Osteocyte (in vitro differentiated cells): ENCODE results near the gene TAF5. TPM values are rescaled to one million over a fixed set of nuclear protein-coding genes. Genes with fewer than 3 reads are reported as not detected.

Experiments
- DNase-seq: peaks from one replicate; pipeline ENCODE4 v3.0.0; 2021; ENCODE audit warnings: mixed read lengths; ENCODE audit not compliant: unreplicated experiment; ENCODE audit errors: extremely low spot score
- H3K27ac Mint-ChIP-seq: one replicate; pipeline ENCODE4 v1.8.0; 2021; ENCODE audit warnings: mild to moderate bottlenecking, mixed read lengths; ENCODE audit not compliant: unreplicated experiment
- H3K27me3 Mint-ChIP-seq: one replicate; pipeline ENCODE4 v1.8.0; 2021; ENCODE audit warnings: mixed read lengths; ENCODE audit not compliant: unreplicated experiment
- H3K36me3 Mint-ChIP-seq: one replicate; pipeline ENCODE4 v1.8.0; 2021; ENCODE audit warnings: mixed read lengths; ENCODE audit not compliant: unreplicated experiment
- H3K4me1 Mint-ChIP-seq: one replicate; pipeline ENCODE4 v1.8.0; 2021; ENCODE audit warnings: mixed read lengths; ENCODE audit not compliant: unreplicated experiment
- H3K4me3 Mint-ChIP-seq: one replicate; pipeline ENCODE4 v1.8.0; 2021; ENCODE audit warnings: mild to moderate bottlenecking, moderate library complexity, mixed read lengths; ENCODE audit not compliant: unreplicated experiment
- H3K9me3 Mint-ChIP-seq: one replicate; pipeline ENCODE4 v1.8.0; 2021; ENCODE audit warnings: mixed read lengths; ENCODE audit not compliant: unreplicated experiment
- long read RNA-seq: library from polyadenylated mRNA; unstranded; transcript quantifications from one replicate; pipeline ENCODE4 v2.0.0, GENCODE V29; 2021
- total RNA-seq: library from RNA; stranded (reverse); gene quantifications from 2 replicates; pipeline ENCODE4 v1.2.1, GENCODE V29; 2021
- TF ChIP-seq, protein P1 (sequence below): fragments of 200-600 bp; sonication (generic); IDR thresholded peaks from 2 replicates; pipeline ENCODE4 v1.5.0; 2021; ENCODE audit warnings: antibody characterized with exemption, mild to moderate bottlenecking, moderate library complexity

The TAF5 gene
- total RNA-seq, result 4.2 and 4.5 TPM in 2 replicates
- long read RNA-seq, partial matches to known transcripts, result 1 of 1 reads
- long read RNA-seq, other reads (novel, unspliced or antisense), result 0 of 1 reads

DNA sequence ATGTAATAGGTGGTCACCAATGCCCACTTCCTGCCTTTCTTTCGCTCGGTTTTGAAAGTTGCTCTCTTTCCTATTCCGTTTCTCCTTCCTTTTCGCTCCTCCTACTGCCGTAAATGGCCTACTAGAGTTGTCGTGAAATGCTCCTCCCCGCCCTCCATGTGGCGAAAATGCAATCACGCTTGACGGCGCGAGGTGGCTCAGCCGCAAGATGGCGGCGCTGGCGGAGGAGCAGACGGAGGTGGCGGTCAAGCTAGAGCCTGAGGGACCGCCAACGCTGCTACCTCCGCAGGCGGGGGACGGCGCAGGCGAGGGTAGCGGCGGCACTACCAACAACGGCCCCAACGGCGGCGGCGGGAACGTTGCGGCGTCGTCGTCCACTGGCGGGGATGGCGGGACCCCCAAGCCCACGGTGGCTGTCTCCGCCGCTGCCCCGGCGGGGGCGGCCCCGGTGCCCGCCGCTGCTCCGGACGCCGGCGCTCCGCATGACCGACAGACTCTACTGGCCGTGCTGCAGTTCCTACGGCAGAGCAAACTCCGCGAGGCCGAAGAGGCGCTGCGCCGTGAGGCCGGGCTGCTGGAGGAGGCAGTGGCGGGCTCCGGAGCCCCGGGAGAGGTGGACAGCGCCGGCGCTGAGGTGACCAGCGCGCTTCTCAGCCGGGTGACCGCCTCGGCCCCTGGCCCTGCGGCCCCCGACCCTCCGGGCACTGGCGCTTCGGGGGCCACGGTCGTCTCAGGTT lies at the start of gene TAF5:
TSS of gene TAF5 (plus strand) at position 195 of the 737 bp plus-strand sequence. CDS start at position 209, 14 bp downstream.
- Mint-ChIP-seq H3K36me3 (no peaks in the 10 kb centered on the region), H3K27me3 (peaks cover 3% of the 10 kb centered on the region), H3K27ac (peak within 1 kb of the TSS; percentile 92), H3K4me3 (peak within 1 kb of the TSS; percentile 85), H3K4me1 (peaks cover 12% of the 10 kb centered on the region), H3K9me3 (no peaks in the 10 kb centered on the region)
- DNase-seq, result peak; percentile 96
- TF ChIP-seq, protein P1, sequence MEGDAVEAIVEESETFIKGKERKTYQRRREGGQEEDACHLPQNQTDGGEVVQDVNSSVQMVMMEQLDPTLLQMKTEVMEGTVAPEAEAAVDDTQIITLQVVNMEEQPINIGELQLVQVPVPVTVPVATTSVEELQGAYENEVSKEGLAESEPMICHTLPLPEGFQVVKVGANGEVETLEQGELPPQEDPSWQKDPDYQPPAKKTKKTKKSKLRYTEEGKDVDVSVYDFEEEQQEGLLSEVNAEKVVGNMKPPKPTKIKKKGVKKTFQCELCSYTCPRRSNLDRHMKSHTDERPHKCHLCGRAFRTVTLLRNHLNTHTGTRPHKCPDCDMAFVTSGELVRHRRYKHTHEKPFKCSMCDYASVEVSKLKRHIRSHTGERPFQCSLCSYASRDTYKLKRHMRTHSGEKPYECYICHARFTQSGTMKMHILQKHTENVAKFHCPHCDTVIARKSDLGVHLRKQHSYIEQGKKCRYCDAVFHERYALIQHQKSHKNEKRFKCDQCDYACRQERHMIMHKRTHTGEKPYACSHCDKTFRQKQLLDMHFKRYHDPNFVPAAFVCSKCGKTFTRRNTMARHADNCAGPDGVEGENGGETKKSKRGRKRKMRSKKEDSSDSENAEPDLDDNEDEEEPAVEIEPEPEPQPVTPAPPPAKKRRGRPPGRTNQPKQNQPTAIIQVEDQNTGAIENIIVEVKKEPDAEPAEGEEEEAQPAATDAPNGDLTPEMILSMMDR, result no peak

DNA sequence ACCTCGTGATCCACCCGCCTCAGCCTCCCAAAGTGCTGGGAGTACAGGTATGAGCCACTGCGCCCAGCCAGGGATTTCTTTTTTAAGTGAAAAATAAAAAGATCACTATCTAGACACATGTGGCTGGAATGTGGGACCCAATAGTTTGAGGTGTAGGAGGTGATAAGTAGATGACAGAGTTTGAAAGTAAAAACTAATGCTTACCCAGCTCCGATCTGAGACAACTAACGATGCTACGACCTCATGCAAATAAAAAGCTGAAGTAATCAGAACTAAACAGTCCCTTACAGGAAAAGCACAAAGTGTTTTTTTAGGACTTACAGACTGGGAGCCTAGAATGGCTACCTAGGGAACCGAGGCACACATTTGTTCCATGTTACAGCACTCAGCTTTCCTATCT lies 39.9 kb upstream of the TAF5 start:
- TF ChIP-seq, protein P1, result no peak
- no peaks in the 10 kb centered on the region for H3K27me3 Mint-ChIP-seq
- no peak overlapping the region for H3K4me3 Mint-ChIP-seq
- no peaks in the 10 kb centered on the region for H3K4me1 Mint-ChIP-seq
- no peaks in the 10 kb centered on the region for H3K9me3 Mint-ChIP-seq
- no peak overlapping the region for H3K27ac Mint-ChIP-seq
- H3K36me3 Mint-ChIP-seq, result peaks cover 21% of the 10 kb centered on the region
- peak; percentile 25 for DNase-seq

DNA sequence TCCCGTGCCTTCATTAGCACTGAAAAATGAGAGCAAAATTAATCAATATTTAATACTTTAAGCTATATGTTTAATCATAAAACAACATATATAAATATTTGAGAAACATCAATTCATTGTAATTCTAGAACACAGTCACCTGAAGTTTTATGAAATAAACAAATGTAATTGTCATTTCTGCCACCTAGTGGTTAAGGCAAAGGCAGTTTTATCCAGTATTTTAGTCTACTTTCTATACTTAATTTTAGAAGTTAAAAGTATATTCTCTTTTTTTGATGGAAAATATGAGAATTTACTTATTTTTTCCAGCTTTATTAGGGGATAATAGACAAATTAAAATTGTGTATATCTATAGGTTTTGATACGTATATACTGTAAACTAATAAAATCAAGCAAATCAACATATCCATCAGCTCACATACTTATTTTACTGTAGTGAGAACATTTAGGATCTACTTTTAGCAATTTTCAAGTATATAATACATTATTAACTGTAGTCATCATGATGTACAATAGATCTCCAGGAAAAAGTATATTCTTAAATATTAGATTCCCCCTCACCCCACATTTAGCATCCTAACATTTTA lies 33.7 kb upstream of the TAF5 start:
- H3K4me1 Mint-ChIP-seq, result no peaks in the 10 kb centered on the region
- peaks cover 8% of the 10 kb centered on the region for H3K36me3 Mint-ChIP-seq
- H3K27me3 Mint-ChIP-seq, result no peaks in the 10 kb centered on the region
- H3K4me3 Mint-ChIP-seq, result no peak overlapping the region
- H3K9me3 Mint-ChIP-seq, result no peaks in the 10 kb centered on the region
- no peak for DNase-seq
- TF ChIP-seq, protein P1, result peak; percentile 71
- H3K27ac Mint-ChIP-seq, result no peak overlapping the region

DNA sequence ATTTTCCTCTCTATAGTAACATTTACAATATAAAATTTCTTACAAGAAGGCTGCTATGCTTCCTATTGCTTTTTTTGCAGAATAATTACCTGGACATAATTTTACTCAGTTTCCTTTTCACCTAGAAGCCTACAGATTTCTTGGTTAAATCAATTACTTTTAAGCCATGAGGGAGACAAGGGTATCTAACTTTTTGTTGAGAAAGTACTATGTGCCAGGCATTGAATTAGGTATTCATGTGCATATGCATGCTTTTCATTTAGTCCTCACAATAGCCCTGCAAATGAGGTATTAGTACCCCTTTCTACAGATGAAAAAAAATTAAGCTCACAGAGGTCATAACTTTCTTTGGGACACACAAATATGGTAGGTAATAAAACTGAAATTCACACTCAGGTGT lies 33.2 kb upstream of the TAF5 start:
- no peak overlapping the region for H3K4me3 Mint-ChIP-seq
- TF ChIP-seq, protein P1, result no peak
- no peaks in the 10 kb centered on the region for H3K27me3 Mint-ChIP-seq
- no peaks in the 10 kb centered on the region for H3K4me1 Mint-ChIP-seq
- peaks cover 8% of the 10 kb centered on the region for H3K36me3 Mint-ChIP-seq
- DNase-seq, result no peak
- H3K9me3 Mint-ChIP-seq, result no peaks in the 10 kb centered on the region
- H3K27ac Mint-ChIP-seq, result no peak overlapping the region

DNA sequence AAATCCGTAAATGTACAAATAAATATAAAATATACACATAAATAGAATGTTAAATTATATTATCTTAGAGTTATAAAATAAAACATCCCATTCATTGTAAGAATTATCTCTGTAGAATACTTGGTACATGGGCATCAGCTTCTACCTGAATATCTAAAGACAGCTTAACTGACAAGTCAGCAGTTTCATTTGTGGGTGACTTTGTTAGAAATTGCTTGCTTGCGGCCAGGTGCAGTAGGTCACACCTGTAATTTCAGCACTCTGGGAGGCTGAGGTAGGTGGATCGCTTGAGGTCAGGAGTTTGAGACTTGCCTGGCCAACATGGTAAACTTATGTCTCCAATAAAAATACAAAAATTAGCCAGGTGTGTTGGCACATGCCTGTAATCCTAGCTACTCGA lies 31.4 kb upstream of the TAF5 start:
- Mint-ChIP-seq H3K27ac (no peak overlapping the region), H3K36me3 (peaks cover 6% of the 10 kb centered on the region), H3K4me1 (no peaks in the 10 kb centered on the region), H3K9me3 (no peaks in the 10 kb centered on the region), H3K4me3 (no peak overlapping the region), H3K27me3 (no peaks in the 10 kb centered on the region)
- TF ChIP-seq, protein P1, result no peak
- peak; percentile 21 for DNase-seq
